GM19023 (cell line): ENCODE data around the gene ATP2C1.
"Not testable (repeated sequence)": the region's sequence is repeated elsewhere in the genome, so short reads cannot be mapped to it uniquely, and the experiment has no call there.

Experiments
- ATAC-seq: cut with Tn5 transposase; IDR thresholded peaks from one replicate; pipeline ENCODE4 v1.9.1; 2021; ENCODE audit warnings: mild to moderate bottlenecking, moderate library complexity; ENCODE audit not compliant: unreplicated experiment

The ATP2C1 gene, protein sequence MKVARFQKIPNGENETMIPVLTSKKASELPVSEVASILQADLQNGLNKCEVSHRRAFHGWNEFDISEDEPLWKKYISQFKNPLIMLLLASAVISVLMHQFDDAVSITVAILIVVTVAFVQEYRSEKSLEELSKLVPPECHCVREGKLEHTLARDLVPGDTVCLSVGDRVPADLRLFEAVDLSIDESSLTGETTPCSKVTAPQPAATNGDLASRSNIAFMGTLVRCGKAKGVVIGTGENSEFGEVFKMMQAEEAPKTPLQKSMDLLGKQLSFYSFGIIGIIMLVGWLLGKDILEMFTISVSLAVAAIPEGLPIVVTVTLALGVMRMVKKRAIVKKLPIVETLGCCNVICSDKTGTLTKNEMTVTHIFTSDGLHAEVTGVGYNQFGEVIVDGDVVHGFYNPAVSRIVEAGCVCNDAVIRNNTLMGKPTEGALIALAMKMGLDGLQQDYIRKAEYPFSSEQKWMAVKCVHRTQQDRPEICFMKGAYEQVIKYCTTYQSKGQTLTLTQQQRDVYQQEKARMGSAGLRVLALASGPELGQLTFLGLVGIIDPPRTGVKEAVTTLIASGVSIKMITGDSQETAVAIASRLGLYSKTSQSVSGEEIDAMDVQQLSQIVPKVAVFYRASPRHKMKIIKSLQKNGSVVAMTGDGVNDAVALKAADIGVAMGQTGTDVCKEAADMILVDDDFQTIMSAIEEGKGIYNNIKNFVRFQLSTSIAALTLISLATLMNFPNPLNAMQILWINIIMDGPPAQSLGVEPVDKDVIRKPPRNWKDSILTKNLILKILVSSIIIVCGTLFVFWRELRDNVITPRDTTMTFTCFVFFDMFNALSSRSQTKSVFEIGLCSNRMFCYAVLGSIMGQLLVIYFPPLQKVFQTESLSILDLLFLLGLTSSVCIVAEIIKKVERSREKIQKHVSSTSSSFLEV

GRCh38 chr3:130893376-130894129 lies at the start of gene ATP2C1:
TSS of gene ATP2C1 (plus strand) at chr3:130894084. CDS start at chr3:130894770, 686 bp downstream.
- ATAC-seq, result peak; percentile 93

DNA sequence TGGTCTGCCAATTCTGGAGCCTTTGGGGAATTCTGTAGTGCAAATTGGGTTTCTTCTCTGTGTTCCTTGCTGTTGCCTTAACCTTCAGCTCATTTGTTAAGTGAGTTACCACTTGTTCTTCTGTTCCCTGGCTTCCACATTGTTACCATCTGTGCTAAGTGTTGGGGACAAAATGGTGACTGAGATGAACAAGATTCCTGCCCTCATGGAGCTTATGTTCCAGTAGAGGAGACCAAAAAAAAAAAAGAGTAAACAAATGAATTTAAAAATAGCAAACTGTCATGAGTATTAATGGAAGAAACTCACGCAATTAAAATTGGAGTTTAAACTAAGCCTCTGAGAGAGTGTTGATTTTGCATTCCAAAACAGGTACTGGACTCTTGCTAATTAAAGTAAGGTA lies 49.4 kb upstream of the ATP2C1 start:
- no peak for ATAC-seq

GRCh38 chr3:130846181-130846580 lies 47.7 kb upstream of the ATP2C1 start:
- ATAC-seq, result no peak

DNA sequence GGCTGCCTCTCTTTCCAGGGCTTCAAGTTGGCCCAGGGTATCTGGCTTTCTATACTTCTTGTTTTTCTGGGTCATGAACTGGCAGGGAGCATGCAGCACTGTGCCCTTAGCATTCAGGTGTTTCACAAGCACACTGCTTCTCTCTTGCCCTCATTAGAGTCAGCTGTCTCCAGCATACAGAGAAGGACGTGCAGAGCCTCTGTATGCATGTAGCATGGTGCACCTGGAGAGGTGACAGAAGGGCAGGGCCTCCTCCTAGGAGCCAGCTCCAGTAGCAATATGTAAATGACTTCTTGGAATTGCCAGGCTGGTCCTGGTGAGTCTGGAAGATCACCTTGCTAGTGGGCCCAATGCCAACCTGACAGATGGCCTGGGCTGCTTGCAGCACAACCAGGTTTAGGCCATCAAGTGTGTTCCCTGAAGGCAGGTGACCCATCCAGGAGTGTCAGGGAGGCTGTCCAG lies 44.8 kb upstream of the ATP2C1 start:
- no peak for ATAC-seq

DNA sequence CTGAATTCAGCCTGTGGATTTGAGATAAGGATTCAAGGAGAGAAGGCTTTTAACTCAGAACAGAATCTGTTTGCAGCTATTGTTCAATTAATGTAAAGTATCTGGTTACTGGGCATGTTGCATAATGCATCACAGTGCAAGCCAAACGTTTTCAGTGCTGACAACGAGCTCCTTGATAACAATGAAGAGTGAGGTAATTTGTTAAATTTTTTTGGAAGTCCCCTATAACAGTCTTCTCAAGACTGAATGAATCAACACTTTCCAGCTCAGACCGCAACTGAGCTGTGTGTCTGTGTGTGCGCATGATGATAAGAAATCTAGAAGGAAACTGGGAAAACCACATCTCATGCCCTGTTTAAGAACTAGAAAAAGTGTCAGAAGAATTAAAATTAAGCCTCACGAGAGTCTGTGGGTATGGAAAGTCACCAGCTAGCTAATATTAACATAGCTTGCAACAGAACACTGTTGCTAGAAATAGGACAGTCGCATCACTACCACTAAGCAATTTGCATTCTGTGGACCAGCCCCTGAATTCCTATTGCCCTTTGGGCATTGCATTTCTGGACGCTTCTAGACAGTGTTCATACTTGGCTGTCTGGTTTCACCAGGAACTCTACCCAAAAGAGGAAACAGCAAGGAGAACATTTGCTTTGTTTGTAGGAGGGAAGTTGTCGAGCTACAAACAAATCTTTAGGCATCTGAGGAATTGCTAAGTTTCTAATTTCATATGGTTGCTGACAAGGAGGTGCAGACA lies 43.7 kb upstream of the ATP2C1 start:
- ATAC-seq, result peak; percentile 69

GRCh38 chr3:130850843-130851242 lies 43.0 kb upstream of the ATP2C1 start:
- ATAC-seq, result no peak

GRCh38 chr3:130851277-130851676 lies 42.6 kb upstream of the ATP2C1 start:
- ATAC-seq, result no peak

- no peak for ATAC-seq
These were observed 40.3 kb upstream of the ATP2C1 start for GRCh38 chr3:130853581-130853980.

DNA sequence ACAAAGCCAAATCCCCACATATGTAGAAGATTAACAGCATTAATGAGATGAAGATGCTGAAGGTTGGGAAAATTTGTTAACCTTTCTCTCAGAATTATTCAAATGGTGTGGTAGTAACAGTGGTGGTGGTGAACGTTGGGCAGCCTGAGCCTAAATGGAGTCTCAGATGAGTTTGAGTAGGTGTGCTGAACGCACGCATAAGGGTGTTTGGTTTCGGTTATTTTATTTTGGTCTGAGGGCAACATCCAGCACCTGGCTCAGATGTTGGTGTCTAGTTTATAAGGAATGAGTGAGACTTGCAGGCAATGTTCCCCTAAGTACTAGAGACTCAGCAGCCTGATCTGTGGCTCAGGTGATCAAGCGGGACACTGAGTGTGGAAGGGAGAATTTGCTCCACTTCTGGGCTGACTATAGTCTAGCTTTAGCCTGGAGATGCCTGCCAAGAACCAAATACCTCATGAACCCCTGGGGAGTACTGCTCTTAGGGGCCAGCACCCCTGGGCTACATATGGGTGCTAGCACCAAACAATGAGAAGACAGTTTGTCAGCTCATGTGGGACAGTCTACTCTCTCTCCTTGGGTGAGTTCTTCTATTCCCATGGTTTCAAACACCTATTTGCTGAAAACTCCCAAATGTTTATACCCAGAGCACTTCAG lies 39.5 kb upstream of the ATP2C1 start:
- peak; percentile 56 for ATAC-seq

DNA sequence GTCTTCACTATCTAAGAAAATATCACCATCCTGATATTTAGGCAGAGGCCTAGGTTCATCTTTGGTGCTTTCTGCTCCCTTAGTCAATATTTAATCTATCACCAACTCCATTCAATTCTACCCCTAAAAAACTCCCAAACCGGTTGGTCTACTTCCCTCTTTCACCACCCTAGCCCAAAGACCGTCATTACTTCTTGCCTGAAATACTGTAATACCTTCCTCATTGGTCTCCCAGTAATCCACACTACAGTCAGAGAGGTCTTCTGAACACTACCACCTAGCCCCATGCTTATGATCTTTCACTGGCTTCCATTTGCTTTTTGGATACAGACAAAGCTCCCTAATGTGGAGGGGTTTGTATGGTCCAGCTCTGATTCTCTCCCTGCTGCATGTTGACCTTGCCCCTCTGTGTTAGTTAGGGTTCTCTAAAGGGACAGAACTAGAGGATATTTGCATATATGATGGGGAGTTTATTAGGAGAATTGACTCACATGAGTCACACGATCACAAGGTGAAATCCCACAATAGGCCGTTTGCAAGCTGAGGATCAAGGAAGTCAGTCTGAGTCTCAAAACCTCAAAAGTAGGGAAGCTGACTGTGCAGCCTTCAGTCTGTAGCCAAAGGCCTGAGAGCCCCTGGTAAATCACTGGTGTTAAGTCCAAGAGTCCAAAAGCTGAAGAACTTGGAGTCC lies 36.4 kb upstream of the ATP2C1 start:
- no peak for ATAC-seq

DNA sequence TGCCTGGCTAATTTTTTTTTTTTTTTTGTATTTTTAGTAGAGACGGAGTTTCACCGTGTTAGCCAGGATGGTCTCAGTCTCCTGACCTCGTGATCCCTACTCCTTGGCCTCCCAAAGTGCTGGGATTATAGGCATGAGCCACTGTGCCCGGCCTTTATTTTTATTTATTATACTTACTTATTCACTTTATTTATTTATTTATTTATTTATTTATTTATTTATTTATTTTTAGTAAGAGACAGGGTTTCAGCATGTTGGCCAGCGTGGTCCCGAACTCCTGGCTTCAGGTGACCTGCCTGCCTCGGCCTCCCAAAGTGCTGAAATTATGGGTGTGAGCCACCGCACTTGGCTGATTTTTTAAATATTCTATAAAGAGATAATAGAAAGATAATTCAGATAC lies 31.8 kb upstream of the ATP2C1 start:
- ATAC-seq, result not testable (repeated sequence)

DNA sequence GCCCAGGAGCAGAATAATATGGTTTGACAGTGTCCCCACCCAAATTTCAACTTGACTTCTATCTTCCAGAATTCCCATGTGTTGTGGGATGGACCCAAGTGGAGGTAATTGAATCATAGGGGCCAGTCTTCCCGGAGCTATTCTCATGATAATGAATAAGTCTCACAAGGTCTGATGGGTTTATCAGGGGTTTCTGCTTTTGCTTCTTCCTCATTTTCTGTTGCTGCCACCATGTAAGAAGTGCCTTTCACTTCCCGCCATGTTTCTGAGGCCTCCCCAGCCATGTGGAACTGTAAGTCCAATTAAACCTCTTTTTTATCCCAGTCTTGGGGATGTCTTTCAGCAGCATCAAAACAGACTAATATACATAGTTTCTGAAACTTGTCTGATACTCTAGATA lies 28.4 kb upstream of the ATP2C1 start:
- ATAC-seq, result no peak

DNA sequence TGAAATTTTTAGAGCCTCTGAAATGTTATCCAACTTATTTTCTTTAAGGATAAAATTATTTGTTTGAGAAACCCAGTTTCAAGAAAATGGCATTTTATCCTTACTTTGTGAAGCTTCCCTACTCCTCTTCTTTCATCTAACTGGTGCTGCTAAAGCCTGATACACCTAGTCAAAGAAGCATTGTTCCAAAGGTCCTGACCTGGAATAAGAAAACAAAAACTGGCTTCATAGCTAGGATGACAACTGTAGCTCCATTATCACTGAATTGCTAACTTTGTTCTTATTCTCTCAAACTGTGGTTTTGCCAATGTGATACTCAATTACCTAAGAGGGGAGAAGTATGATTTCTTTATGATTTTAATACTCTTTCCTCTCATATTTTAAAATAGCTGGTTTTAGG lies 27.6 kb upstream of the ATP2C1 start:
- ATAC-seq, result no peak

GRCh38 chr3:130870423-130870822 lies 23.5 kb upstream of the ATP2C1 start:
- ATAC-seq, result no peak

- ATAC-seq, result no peak
These were observed 17.3 kb upstream of the ATP2C1 start for GRCh38 chr3:130876594-130876993.

DNA sequence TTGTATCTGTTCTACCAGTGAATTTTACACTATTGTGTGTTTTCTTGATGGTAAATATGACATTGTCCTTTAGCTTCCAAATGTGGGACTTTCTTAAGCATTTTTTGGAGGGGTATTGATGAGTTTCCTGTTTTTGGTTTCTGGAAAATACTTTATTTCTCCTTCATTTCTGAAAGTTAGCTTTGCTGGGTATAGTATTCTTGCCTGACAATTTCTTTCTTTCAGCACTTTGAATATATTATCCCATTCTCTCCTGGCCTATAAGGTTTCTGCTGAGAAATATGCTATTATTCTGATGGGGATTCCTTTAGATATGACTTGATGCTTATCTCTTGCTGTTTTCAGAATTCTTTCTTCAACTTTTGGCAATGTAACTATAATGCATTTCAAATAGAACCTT lies 15.4 kb upstream of the ATP2C1 start:
- ATAC-seq, result no peak

DNA sequence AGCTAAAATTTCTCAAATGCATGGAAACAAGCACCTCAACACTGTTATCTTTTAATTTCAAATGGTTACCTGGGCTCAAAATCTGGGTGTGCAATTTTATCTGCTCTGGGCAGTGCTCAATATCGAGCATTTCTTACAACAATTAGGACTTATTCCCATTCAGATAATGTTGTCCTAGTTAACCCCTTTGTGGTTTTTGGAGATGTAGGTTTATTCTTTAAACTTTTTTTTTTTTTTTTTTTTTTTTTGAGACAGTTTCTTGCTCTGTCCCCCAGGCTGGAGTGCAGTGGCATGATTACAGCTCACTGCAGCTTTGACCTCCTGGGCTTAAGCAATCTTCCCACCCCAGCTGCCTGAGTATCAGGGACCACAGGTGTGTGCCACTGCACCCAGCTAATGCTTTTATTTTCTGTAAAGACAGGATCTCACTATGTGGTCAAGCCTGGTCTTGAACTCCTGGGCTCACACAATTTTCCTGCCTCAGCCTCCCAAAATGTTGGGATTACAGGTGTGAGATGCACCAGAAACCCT lies 4.4 kb upstream of the ATP2C1 start:
- ATAC-seq, result no peak

DNA sequence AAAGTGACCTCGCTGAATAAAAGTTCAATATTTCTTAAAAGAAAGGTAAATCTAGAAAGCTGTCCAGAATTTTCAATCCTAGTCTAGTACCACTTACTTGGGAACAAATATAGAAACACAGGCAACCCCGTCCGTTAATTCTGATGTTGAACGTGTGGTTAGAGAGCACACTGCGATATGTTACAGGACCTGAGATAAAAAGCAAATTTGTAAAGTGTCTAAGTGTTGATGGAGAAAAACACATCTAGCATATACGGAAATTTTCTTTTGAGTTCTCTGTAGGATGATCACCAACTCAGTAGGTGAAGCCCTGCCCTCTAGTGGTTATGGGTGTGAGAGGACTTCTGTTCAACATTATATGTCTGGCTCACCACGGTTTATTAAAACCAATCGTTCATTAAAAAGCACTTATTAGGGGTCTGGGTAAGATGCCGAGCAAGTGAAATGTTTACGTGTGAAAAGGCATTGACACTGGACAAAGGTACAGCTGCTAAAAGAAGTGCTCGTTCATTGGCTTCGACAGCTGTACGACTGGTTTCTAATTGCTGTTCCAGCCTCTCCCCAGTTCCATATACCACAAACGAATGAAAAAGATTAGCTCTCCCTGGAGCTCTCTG lies 1.0 kb upstream of the ATP2C1 start:
- ATAC-seq, result peak; percentile 32
